BLaER1 treated with 17β-estradiol and CSF1 and Interleukin-3, amounts not matched to agents 10 nM and 100 nM (cell line): ENCODE measurements around the gene ACOX1.

ENCODE experiments used
- H3K27ac ChIP-seq, 11 experiments: shearing (Covaris generic); formaldehyde crosslinking; 2 replicates each; pipeline ENCODE4 v1.8.1; 2022
- H3K27me3 ChIP-seq, 11 experiments: shearing (Covaris generic); formaldehyde crosslinking; 2 replicates each; pipeline ENCODE4 v1.8.1; 2022
- H3K36me3 ChIP-seq, 11 experiments: shearing (Covaris generic); formaldehyde crosslinking; 2 replicates each; pipeline ENCODE4 v1.8.1; 2022
- H3K4me1 ChIP-seq, 10 experiments: shearing (Covaris generic); formaldehyde crosslinking; 2 replicates each; pipeline ENCODE4 v1.8.1; 2022
- H3K4me2 ChIP-seq, 11 experiments: shearing (Covaris generic); formaldehyde crosslinking; 2 replicates each; pipeline ENCODE4 v1.8.1; 2022
- H3K4me3 ChIP-seq, 10 experiments: shearing (Covaris generic); formaldehyde crosslinking; 2 replicates each; pipeline ENCODE4 v1.8.1; 2022
- H3K9ac ChIP-seq, 11 experiments: shearing (Covaris generic); formaldehyde crosslinking; 2 replicates each; pipeline ENCODE4 v1.8.1; 2022
- H3K9me3 ChIP-seq, 11 experiments: shearing (Covaris generic); formaldehyde crosslinking; replicated peaks in 1 of 11; 2 replicates each; pipeline ENCODE4 v1.8.1; 2022
- H4K20me1 ChIP-seq, 11 experiments: shearing (Covaris generic); formaldehyde crosslinking; 2 replicates each; pipeline ENCODE4 v1.8.1; 2022
- Cebpa-rat ChIP-seq, 11 experiments: shearing (Covaris generic); IDR thresholded peaks; 2 replicates each; pipeline ENCODE4 v1.8.1; 2022

Gene ACOX1

DNA sequence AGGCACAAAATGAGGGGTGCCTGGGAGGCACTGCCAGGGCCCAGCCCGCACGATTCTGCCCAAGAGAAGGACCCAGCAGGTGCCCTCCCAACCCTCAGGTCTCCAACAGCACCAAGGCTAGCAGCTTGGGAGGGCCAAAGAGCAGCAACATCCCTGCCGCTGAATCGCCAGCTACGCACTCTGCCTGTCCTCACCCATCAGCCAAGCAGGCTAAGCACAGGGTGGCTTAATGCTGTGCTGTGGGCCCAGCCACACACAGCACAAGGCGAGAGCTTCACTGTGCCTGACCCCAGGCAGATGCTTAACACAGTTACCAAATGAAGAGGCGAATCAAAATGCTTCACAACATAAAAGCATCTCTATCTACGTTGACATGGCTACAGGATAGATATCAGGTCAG lies 63.7 kb downstream of the ACOX1 start:
- no peak overlapping the region for H3K4me2 ChIP-seq
- H3K4me3 ChIP-seq = no peak overlapping the region
- no peaks in the 10 kb centered on the region for H3K9me3 ChIP-seq
- H3K9ac ChIP-seq = no peak overlapping the region
- H3K36me3 ChIP-seq = peaks cover 0 to 32% (median 0%) of the 10 kb centered on the region in 11 experiments; a peak in 4 of 22 replicates
- no peak for TF ChIP-seq Cebpa-rat (IDR thresholded peaks at IDR 0.05)
- no peak overlapping the region for H3K27ac ChIP-seq
- no peaks in the 10 kb centered on the region for H3K27me3 ChIP-seq
- H4K20me1 ChIP-seq = no peaks in the 10 kb centered on the region; a peak in 2 of 22 replicates
- H3K4me1 ChIP-seq = peaks cover 19 to 42% (median 32%) of the 10 kb centered on the region in 10 experiments

DNA sequence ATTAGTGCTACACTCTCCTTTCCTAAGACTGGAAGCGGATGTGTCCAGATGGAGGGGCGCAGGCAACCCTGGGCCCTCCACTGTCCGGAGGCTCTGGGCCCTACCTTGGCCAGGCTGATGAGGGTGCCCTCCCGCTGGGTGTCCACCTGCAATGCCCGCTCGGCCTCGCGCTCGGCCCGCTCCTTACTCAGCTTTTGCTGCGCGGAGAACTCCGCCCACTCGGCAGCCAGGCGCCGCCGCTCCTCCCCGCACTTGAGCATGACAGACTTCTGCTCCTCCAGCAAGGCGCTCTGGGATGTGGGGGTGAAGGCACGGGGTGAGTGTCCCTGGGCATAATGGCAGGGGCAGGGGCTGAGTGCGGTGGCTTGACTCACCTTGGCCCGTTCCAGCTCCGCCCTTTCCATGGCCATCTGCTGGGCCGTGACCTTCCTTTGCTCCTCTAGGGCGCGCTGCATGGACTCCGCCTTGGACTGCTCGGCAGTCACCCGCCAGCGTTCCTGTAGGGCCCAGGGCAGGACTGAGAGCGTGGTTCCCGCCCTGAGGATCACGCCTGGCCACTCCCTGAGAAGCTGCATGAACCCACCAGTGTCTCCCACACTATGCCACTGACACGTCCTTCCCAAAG lies 64.2 kb downstream of the ACOX1 start:
- H4K20me1 ChIP-seq = no peaks in the 10 kb centered on the region; a peak in 2 of 22 replicates
- peaks cover 24 to 47% (median 37%) of the 10 kb centered on the region in 10 experiments for H3K4me1 ChIP-seq
- H3K27me3 ChIP-seq = no peaks in the 10 kb centered on the region
- no peak overlapping the region for H3K9ac ChIP-seq
- TF ChIP-seq Cebpa-rat (IDR thresholded peaks at IDR 0.05) = no peak
- H3K4me2 ChIP-seq = no peak overlapping the region
- H3K27ac ChIP-seq = no peak overlapping the region
- no peak overlapping the region for H3K4me3 ChIP-seq
- H3K36me3 ChIP-seq = peaks cover 0 to 27% (median 0%) of the 10 kb centered on the region in 11 experiments; a peak in 4 of 22 replicates
- H3K9me3 ChIP-seq = no peaks in the 10 kb centered on the region

DNA sequence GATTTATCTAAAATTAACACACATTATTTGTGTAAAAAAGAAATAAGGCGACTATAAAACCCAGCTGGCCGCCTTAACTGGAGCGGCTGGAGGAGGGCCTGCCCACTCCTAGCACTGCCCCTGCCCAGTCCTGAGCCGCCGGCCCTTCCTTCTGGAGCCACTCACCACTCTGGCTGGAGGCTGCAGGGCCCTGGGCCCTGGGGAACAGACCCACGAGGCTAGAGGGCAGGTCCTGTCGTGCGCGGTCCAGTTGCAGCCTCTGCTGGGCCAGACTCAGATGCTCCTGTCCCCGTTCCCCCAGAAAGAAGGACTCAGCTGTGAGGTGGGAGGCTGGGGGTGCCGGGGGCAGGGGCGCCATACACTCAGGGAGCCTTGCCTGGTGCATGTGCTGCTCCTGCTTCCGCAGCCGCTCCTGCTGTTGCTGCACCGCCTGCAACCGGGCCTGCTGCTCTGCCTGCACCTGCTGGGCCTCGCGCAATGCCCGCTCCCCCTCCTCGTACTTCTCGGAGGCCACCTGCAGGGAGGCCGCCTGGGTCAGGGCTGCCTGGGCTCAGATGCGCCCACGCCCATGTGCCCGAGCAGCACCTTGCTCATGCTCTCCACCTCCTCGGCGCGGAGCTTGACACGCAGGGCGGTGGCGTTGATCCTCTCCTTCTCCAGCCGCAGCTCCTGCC lies 65.3 kb downstream of the ACOX1 start:
- peaks cover 0 to 21% (median 0%) of the 10 kb centered on the region in 11 experiments; a peak in 4 of 22 replicates for H3K36me3 ChIP-seq
- no peak overlapping the region for H3K4me3 ChIP-seq
- no peaks in the 10 kb centered on the region for H3K27me3 ChIP-seq
- H3K9me3 ChIP-seq = no peaks in the 10 kb centered on the region
- H4K20me1 ChIP-seq = peaks cover 0 to 4% (median 0%) of the 10 kb centered on the region in 11 experiments; a peak in 1 of 22 replicates
- no peak overlapping the region for H3K27ac ChIP-seq
- peak overlapping the region in 3 of 11 experiments; percentile 5 to 40 (median 37); a peak in 3 of 22 replicates for H3K4me2 ChIP-seq
- H3K4me1 ChIP-seq = peaks cover 25 to 51% (median 45%) of the 10 kb centered on the region in 10 experiments
- no peak overlapping the region; a peak in 1 of 22 replicates for H3K9ac ChIP-seq
- TF ChIP-seq Cebpa-rat (IDR thresholded peaks at IDR 0.05) = no peak

DNA sequence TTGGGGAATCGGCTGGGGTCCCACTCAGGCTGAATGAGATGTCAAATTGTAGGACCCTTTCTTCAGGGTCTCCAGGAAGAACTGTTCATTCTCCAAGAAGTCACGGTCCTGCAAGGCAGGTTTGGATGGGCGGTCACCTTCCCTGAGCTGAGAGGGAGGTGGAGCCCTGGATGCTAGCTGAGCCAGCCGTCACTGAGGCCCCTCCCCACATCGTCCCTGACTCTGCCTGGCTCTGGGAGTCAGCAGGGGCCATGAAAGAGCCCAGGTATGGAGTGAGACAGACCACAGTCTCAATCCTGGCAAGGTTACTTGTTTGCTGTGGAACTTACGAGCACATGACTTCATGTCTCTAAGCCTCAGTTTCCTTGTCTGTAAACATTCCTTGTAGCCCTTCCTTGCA lies 68.3 kb downstream of the ACOX1 start:
- peak overlapping the region; percentile 20 to 91 (median 65); a peak in 21 of 22 replicates for H3K4me2 ChIP-seq
- no peaks in the 10 kb centered on the region for H3K27me3 ChIP-seq
- no peak overlapping the region for H3K4me3 ChIP-seq
- peak overlapping the region in 7 of 11 experiments; percentile 4 to 70 (median 21); a peak in 9 of 22 replicates for H3K9ac ChIP-seq
- H3K27ac ChIP-seq = peak overlapping the region in 3 of 11 experiments; percentile 43 to 53 (median 45); a peak in 4 of 22 replicates
- peaks cover 0 to 21% (median 0%) of the 10 kb centered on the region in 11 experiments; a peak in 4 of 22 replicates for H3K36me3 ChIP-seq
- H4K20me1 ChIP-seq = peaks cover 0 to 4% (median 0%) of the 10 kb centered on the region in 11 experiments; a peak in 1 of 22 replicates
- peaks cover 24 to 49% (median 41%) of the 10 kb centered on the region in 10 experiments for H3K4me1 ChIP-seq
- H3K9me3 ChIP-seq = no peaks in the 10 kb centered on the region
- TF ChIP-seq Cebpa-rat (IDR thresholded peaks at IDR 0.05) = no peak

DNA sequence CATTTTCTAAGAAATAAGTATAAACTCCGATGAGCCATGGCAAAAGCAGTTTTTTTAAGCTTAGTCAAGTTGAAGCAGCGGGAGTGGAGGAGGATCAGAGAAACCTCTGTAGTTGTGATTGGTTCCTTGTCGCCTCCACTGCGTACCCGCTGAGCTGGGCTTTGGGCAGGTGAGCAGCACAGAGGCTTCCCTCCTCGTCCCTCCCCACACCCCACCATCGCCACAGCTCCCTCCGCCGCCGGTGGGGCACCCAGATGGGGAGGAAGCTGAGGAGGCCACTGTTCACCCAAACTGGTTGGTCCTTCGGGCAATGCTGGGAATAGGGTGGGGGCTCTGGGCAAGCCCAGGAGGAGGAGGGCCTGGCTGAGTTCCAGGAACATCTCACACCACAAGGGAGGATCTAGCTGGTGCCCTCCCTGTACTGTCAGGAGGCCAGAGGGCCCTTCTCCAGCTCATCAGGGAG lies 69.1 kb downstream of the ACOX1 start:
- no peak for TF ChIP-seq Cebpa-rat (IDR thresholded peaks at IDR 0.05)
- Histone ChIP-seq H3K27ac (peak overlapping the region in 4 of 11 experiments; percentile 33 to 53 (median 46); a peak in 9 of 22 replicates), H3K4me3 (no peak overlapping the region)

DNA sequence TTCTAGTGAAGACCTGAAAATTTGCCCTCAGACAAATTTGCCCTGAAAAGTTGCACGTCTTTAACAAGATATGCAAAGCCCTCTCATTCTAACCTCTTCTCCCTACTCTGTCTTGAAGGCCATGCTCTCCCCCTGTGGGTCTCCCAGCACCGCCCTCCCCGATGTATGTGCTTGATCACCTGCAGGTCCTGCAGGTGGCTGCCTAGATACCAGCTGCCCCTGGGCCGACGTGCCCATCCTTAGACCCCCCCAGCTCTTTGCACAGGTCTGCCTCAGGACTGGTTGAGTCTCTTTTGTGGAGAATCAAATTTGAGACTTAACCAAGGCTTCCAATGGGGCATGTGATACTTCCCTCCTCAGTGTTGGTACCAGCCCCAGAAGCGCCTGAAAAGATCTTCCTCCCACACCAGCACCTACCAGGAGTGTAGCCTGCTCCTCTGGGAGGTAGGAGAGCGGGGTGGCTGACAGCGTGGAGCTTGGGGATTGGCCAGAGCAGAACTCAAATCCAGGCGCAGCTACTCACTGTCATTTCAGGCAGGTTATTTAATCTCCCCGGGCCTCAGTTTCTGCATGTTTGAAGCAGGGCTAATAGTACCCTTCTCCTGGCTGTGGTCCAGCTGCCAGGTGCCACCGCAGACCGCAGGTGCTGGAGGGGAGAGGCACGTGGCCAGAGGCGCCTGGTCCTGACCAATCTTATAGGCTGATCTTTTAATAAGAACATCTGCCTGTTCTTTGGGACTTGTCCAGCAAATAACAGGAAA lies 69.7 kb downstream of the ACOX1 start:
- Histone ChIP-seq H3K4me2 (peak overlapping the region in 9 of 11 experiments; percentile 62 to 91 (median 78); a peak in 14 of 22 replicates), H3K9ac (peak overlapping the region in 4 of 11 experiments; percentile 6 to 70 (median 60); a peak in 5 of 22 replicates), H3K27ac (peak overlapping the region in 3 of 11 experiments; percentile 43 to 53 (median 48); a peak in 3 of 22 replicates), H3K4me3 (no peak overlapping the region), H4K20me1 (peaks cover 0 to 4% (median 0%) of the 10 kb centered on the region in 11 experiments; a peak in 3 of 22 replicates), H3K27me3 (no peaks in the 10 kb centered on the region), H3K36me3 (peaks cover 0 to 9% (median 0%) of the 10 kb centered on the region in 11 experiments; a peak in 4 of 22 replicates), H3K4me1 (peaks cover 29 to 55% (median 48%) of the 10 kb centered on the region in 10 experiments), H3K9me3 (no peaks in the 10 kb centered on the region)
- TF ChIP-seq Cebpa-rat (IDR thresholded peaks at IDR 0.05) = no peak

More for the DNA sequence above, 69.1 kb downstream of the ACOX1 start:
- peaks cover 0 to 4% (median 0%) of the 10 kb centered on the region in 11 experiments; a peak in 1 of 22 replicates for H4K20me1 ChIP-seq
- peaks cover 29 to 55% (median 48%) of the 10 kb centered on the region in 10 experiments for H3K4me1 ChIP-seq
- H3K9me3 ChIP-seq = no peaks in the 10 kb centered on the region
- no peaks in the 10 kb centered on the region for H3K27me3 ChIP-seq
- peak overlapping the region in 9 of 11 experiments; percentile 4 to 70 (median 36); a peak in 15 of 22 replicates for H3K9ac ChIP-seq
- peak overlapping the region; percentile 20 to 91 (median 65); a peak in 21 of 22 replicates for H3K4me2 ChIP-seq
- peaks cover 0 to 15% (median 0%) of the 10 kb centered on the region in 11 experiments; a peak in 4 of 22 replicates for H3K36me3 ChIP-seq

DNA sequence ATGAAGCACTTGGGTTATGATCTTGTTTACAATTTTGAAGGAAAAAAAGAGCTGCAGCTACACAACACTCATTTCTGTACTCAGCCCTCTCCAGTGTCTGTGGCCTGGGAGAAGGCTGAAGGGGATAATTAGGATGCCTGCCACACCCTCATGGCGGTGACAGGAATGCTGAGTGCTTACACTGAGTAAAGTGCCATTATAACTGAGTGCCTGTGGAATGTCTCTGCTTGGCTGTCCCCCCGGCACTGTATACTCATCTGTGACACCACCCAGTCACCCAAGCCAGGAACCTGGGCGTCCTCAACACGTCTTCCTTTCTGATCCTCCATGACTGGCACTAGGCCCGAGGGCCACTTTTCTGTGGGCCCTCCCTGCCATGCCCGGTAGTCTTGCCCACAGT lies 70.8 kb downstream of the ACOX1 start:
- Histone ChIP-seq H4K20me1 (peaks cover 0 to 4% (median 0%) of the 10 kb centered on the region in 11 experiments; a peak in 2 of 22 replicates), H3K9me3 (no peaks in the 10 kb centered on the region), H3K4me2 (no peak overlapping the region), H3K4me1 (peaks cover 37 to 62% (median 58%) of the 10 kb centered on the region in 10 experiments), H3K36me3 (peaks cover 0 to 1% (median 0%) of the 10 kb centered on the region in 11 experiments; a peak in 4 of 22 replicates), H3K4me3 (no peak overlapping the region), H3K27me3 (no peaks in the 10 kb centered on the region), H3K9ac (0 out of 22 replicates have a peak overlapping the region, but pooled peaks of 1 of the 11 experiments have one; percentile 2), H3K27ac (no peak overlapping the region)
- no peak for TF ChIP-seq Cebpa-rat (IDR thresholded peaks at IDR 0.05)
